Measurements from ENCODE around the gene FHL3. TPM values are rescaled to one million over a fixed set of nuclear protein-coding genes. Genes with fewer than 3 reads are reported as not detected.
"Not testable (repeated sequence)": the region's sequence is repeated elsewhere in the genome, so short reads cannot be mapped to it uniquely, and the experiment has no call there.

Gene FHL3
- total RNA-seq, 1 donor from 2014 or later, result 96.5 TPM

GRCh38 chr1:38034871-38035270, 29.6 kb upstream of the FHL3 start:
- no peak for DNase-seq

DNA sequence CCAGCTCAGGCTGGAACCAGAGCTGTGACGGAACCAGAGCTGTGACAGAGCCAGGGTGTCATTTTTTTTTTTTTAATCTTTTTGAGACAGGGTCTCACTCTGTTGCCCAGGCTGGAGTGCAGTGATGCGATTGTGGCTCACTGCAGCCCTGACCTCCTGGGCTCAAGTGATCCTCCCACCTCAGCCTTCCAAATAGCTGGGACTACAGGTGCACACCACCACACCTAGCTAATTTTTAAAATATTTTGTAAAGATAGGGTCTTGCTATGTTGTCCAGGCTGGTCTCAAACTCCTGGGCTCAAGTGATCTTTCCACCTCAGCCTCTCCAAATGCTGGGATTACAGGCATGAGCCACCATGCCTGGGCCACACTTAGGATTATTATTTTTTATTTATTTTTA, 27.7 kb upstream of the FHL3 start:
- not testable (repeated sequence) for DNase-seq

DNA sequence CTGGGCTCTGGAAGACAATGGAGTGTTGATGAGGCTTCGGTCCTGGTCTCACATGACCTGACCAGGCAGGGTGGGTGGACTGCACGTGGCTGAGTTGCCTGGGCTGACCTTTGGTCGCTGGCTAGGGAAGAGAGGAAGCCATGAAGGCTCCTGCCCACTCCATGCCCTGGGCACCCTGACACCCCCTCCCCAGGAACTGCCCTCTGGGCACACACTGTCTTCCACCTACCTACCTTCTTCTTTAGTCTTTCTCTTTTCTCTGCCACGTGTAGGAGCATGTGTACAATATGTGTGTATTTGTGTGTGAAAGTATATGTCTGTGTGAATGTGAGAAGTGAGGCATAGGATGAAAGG, 26.2 kb upstream of the FHL3 start:
- DNase-seq, result no peak

DNA sequence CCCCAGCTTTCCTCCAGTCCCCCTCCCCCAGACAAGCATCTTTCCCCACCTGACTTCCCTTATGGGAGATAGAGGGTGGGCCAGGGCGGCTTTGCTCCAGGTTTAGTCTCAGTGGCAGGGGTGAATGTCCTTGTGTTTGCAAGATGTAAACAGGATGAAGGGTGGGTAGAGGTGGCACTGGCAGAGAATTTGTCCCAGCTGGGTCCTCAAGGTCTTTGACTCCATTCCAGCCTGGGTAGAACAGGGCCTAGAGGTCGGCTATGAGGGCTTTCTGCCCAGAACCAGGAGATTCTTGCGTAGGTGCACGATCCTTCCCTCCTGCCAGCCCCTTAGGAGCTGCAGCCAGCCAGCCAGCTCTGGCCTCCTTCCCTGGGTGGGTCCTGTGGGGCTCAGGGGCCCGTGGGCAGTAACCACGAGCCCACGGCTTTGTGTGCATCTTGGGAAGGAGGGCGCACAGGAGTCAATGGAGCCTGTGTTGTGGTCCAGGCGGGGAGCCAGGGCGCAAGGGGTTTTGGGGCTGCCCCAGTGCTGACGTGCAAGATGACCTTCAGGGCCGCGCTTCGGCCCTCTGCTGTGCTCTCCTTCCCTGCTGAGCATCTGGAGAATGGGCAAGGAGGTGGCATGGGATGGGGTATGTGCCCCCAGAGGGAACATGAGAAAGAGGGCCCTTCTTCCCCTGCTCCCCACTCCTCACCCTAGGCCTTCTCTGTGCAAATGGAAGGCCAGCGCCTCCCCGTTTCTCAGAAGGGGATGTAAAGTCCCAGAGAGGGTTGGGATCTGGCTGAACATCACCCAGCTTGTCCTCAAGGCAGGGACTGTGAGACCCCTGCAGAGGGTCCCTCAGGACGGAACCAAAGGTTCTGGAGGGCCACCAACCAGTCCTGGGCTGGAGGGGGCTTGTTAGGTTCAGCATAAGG, 25.5 kb upstream of the FHL3 start:
- DNase-seq, result no peak

DNA sequence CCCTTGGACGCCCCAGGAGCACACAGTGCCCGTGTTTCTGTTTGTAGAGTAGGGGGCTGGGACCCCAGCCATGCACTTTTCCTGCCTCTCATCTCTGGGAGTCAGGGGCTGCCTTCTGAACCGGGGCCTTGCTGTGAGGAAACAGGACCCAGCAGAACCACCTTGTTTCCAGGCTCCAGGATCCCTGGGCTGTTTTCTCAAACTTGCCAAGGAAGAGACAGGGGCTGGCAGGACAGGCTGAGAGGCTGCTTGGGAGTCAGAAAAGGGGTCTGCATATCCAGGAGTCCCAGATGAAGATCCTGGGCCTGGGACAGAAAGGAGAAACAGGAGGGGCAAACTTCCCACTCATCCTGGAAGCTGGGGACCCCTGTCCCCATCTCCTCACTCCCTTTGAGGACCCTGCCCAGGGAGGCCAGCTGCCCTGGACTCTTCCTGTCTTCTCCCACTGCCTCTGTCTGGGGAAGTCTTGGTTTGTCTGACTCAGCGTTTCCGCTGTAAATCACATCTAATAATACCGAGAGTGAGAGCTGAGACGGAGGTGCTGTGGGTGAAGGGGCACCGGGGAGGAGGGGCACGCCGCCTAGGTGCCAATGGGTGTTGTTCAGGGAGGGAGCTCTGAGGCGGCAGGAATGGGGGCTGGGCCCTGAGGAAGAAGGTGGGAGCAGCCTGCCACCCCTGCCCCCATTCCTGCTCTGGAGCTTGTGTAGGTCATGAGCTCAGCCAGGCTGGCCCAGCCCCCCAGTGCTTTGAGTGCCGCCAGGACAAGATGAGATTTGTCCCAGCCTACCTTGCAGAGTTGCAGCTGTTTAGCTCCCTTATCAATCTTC, 24.6 kb upstream of the FHL3 start:
- DNase-seq, result peak; percentile 39

- DNase-seq, result peak; percentile 50
Measured at GRCh38 chr1:38029081-38029681, 23.9 kb upstream of the FHL3 start.

GRCh38 chr1:38028671-38029070, 23.4 kb upstream of the FHL3 start:
- peak; percentile 21 for DNase-seq

GRCh38 chr1:38028105-38028591, 22.8 kb upstream of the FHL3 start:
- no peak for DNase-seq

GRCh38 chr1:38027201-38028104, 22.1 kb upstream of the FHL3 start:
- peak; percentile 62 for DNase-seq

- peak; percentile 76 for DNase-seq
Measured at GRCh38 chr1:38026592-38027200, 21.4 kb upstream of the FHL3 start.

- DNase-seq, result no peak
Measured at GRCh38 chr1:38025664-38026063, 20.4 kb upstream of the FHL3 start.

- no peak for DNase-seq
Measured at GRCh38 chr1:38025233-38025632, 19.9 kb upstream of the FHL3 start.

GRCh38 chr1:38022810-38023209, 17.5 kb upstream of the FHL3 start:
- no peak for DNase-seq

DNA sequence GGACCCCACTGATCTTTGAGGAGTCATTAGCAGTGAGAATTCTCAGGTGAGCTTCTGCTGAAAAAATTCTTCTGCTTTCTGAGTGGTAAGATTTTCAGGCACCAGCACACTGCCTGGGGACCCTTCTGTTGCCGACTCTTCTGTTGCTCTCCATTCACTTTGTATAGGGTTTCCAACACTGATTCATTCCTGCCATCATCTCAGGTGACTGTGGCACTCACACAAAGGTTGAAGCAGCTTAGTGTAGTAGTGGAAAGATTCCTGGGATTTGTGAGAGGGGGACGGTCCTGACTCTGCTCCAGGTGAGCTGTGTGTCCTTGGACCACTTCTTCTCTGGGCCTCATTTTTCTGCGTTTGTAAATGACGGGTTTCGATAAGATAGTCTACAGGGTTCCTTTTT, 16.7 kb upstream of the FHL3 start:
- DNase-seq, result no peak

DNA sequence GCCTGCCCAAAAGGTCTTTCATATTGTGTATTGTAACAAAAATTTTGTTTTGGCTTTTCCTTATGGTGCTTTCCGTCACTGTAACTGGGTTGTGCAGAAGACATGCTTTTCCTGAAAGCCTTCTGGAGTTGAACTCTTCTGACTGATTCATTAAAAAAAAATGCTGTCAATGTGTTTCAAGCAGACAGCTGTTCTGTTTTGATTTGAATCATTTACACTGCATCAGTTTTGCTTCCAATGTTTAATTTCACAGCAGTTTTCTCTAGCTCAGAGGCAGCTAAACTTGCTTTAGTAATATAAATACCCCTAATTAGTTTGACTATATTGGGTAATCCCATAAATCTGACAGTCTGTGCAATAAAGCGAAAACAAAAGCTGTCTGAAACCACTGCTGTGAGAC, 15.1 kb upstream of the FHL3 start:
- DNase-seq, result no peak

GRCh38 chr1:38018864-38019343, 13.6 kb upstream of the FHL3 start:
- no peak for DNase-seq

DNA sequence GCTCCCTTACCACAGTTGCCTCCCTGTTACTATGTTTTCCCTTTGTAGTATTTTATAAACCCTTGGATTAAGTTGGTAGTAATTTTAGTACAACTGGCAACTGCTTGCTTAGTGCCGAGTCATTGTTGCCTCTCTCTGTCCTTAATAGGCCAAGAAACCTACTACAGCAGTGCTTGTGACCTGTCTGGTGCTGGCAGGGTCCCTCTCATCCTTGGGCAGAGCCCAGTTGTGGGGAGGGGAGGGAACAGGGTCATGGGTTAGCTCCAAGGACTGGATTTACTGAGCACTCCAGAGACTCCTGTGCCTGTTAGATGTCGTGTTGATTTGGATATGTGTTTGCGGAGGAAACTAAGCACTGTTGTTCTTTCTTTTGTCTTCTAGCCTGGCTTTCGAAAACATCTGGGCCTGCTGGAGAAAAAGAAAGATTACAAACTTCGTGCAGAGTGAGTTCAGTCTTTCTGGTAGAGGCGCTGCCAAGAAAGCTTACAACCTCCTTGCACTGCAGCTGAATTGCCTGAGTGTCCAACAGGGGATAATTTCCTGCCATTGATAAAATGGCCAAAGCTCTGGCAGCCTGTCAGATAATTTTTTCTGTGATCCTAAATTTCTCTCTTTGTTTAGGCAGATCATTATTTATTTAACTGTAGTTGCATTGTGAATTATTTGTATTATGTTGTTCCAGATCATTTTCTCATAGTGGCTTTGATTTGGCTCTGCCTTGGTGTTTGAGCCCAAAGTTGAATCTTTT, 10.8 kb upstream of the FHL3 start:
- peak; percentile 64 for DNase-seq

DNA sequence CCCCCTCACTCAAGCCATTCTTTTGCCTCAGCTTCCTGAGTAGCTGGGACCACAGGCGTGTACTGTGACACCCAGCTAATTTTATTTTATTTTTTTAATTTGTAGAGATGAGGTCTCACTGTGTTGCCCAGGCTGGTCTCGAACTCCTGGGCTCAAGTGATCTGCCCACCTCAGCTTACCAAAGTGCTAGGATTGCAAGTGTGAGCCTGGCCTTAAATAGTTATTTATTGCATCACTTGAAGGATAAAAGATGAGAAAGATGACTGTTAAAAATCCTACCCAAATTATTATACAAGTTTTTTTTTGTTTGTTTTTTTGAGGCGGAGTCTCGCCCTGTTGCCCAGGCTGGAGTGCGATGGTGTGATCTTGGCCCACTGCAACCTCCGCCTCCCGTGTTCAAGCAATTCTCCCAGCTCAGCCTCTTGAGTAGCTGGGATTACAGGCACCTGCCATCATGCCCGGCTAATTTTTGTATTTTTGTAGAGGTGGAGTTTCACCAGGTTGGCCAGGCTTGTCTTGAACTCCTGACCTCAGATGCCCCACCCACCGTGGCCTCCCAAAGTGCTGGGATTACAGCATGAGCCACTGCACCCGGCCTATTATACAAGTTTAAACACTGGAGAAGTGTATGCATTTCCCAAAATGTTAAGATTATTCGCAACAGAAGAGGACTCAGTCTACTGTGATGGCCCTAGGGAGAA, 9.6 kb upstream of the FHL3 start:
- DNase-seq, result no peak

GRCh38 chr1:38014171-38014570, 8.9 kb upstream of the FHL3 start:
- no peak for DNase-seq

DNA sequence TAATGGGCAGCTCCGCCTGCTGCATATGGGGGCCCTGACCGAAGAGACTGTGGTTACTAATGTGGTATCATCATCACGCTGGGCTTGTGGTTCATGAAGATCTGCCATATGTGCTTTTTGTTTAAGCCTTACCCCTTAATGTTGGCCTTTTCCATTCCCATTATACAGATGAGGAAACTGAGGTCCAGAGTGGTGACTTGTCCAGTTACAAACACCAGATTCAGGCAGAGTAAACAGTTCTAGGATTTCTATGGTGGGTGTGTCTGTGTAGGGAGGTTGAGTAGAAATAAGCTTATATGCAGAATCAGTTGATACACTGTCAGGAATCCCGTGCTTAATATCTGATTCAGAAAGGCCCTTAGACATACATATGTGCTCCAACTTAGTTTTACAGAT, 7.9 kb upstream of the FHL3 start:
- no peak for DNase-seq
